Stomach (tissue), 4 donors: ENCODE results near the gene HSPA12B.

Source experiments
- EP300 ChIP-seq: sonication (generic); formaldehyde crosslinking; IDR thresholded peaks from one replicate; pipeline ENCODE4 v1.6.1; 2017; ENCODE audit warnings: antibody characterized with exemption
- POLR2A ChIP-seq, 4 donors: fragments of 450-650 bp; IDR thresholded peaks; one replicate each; pipeline ENCODE4 v1.6.1; 2016; ENCODE audit warnings: antibody characterized with exemption in 4 of 4, control low read depth in 2 of 4, mild to moderate bottlenecking in 1 of 4, moderate library complexity in 1 of 4

- no peak for TF ChIP-seq POLR2A (IDR thresholded peaks at IDR 0.05)
- no peak for TF ChIP-seq EP300
These were observed 52.4 kb downstream of the HSPA12B start for GRCh38 chr20:3784863-3785239.
